ENCODE measurements around the gene AP4B1. TPM values are rescaled to one million over a fixed set of nuclear protein-coding genes. Genes with fewer than 3 reads are reported as not detected.

AP4B1 gene
- total RNA-seq, 6 donors from 2014 or later = 6.2 to 29.3 (median 14.0) TPM

DNA sequence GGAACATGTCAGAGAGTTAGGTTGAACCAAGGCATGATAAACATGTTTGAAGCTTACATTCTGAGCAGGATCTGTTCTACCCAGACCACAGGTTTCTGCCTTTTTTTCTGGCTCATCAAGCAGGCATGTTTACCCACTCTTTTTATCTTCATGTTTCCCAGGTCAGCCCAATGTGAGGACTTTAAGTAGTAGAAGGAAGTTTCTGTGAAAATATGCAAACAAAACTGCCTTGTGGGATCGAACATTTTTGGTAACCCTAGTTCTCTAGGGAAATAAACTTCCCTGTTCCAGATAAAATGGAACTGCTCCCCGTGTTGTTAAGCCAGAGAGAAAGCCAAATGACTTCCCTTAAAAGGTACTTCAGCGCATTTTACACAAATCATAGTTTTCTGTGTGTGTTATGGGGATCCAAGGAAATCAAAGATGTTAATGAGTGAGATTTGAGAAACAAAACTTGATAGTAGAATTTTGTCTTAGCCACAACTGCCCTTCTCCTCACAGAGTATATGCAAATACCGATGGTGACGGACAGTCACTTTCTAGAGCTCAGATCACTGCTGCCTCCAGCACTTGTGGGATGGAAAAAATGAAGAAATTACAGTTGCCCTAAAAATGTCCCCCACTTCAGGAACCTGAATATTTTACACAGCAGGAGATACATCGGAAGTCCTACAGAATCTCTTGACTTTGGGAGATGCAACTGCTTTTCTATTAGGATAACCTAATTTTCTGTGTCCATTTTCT lies 23.8 kb upstream of the AP4B1 start:
- peak overlapping the region; percentile 96 to 99 (median 98) for H3K27ac ChIP-seq
- no peak for DNase-seq
- no peak for ATAC-seq (ENCODE audit: low FRiP score in 2 of 2)

DNA sequence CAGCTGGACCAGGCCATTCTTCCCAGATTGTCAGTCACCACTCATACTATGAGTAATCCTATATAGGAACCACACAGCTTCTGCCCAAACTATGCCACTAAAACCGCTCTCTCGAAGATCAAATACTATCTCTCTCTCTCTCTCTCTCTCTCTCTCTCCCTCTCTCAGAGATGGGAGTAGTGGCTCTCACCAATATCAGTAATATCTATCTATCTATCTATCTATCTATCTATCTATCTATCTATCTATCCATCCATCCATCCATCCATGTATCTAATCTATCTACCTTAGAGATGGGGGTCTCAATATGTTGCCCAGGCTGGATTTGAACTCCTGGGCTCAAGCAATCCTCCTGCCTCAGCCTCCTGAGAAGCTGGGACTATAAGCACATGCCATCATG lies 19.9 kb upstream of the AP4B1 start:
- Histone ChIP-seq H3K36me3 (no peaks in the 10 kb centered on the region), H3K27ac (no peak overlapping the region), H3K4me1 (peaks cover 0 to 10% (median 4%) of the 10 kb centered on the region in 4 donors), H3K9me3 (no peaks in the 10 kb centered on the region), H3K27me3 (no peaks in the 10 kb centered on the region), H3K4me3 (no peak overlapping the region)
- no peak for DNase-seq
- no peak for ATAC-seq (ENCODE audit: low FRiP score in 2 of 2)
- no peak for TF ChIP-seq EP300 (IDR thresholded peaks at IDR 0.05)
- TF ChIP-seq POLR2A (IDR thresholded peaks at IDR 0.05) = no peak
- TF ChIP-seq POLR2AphosphoS5 (IDR thresholded peaks at IDR 0.05) = no peak
- TF ChIP-seq, protein P1, sequence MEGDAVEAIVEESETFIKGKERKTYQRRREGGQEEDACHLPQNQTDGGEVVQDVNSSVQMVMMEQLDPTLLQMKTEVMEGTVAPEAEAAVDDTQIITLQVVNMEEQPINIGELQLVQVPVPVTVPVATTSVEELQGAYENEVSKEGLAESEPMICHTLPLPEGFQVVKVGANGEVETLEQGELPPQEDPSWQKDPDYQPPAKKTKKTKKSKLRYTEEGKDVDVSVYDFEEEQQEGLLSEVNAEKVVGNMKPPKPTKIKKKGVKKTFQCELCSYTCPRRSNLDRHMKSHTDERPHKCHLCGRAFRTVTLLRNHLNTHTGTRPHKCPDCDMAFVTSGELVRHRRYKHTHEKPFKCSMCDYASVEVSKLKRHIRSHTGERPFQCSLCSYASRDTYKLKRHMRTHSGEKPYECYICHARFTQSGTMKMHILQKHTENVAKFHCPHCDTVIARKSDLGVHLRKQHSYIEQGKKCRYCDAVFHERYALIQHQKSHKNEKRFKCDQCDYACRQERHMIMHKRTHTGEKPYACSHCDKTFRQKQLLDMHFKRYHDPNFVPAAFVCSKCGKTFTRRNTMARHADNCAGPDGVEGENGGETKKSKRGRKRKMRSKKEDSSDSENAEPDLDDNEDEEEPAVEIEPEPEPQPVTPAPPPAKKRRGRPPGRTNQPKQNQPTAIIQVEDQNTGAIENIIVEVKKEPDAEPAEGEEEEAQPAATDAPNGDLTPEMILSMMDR (IDR thresholded peaks at IDR 0.05) = no peak
- WGBS, 2 donors = 96 to 98% methylated on average over 2 of the region's 2 CpGs

More for the DNA sequence above, 23.8 kb upstream of the AP4B1 start:
- Histone ChIP-seq H3K9me3 (no peaks in the 10 kb centered on the region), H3K36me3 (no peaks in the 10 kb centered on the region), H3K4me1 (peaks cover 20 to 41% (median 30%) of the 10 kb centered on the region in 4 donors), H3K27me3 (no peaks in the 10 kb centered on the region), H3K4me3 (peak overlapping the region; percentile 71 to 94 (median 84))
- TF ChIP-seq POLR2A (IDR thresholded peaks at IDR 0.05) = peak in 1 of 4 donors; percentile 23
- no peak for TF ChIP-seq EP300 (IDR thresholded peaks at IDR 0.05)
- whole genome bisulfite sequencing, 2 donors = 7 to 13% methylated on average over 6 of the region's 6 CpGs

DNA sequence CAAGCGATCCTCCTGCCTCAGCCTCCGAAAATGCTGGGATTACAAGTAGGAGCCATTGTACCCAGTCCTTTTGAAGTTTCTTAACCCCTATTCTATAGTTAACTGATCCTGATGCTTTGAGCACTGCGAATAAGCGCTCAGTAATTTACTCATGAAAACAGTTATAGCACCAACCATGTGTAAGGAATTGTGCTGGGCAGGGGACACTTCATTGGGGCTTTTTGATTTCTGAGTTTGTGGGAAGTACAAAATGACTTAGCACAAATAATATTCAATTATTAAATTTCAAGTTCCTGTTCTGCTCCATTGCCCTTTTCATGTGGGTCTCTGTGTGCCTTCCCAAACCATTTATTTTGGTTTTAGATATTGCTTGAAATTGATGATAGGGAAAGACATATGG lies 18.4 kb upstream of the AP4B1 start:
- no peaks in the 10 kb centered on the region for H3K27me3 ChIP-seq
- peaks cover 0 to 4% (median under 1%) of the 10 kb centered on the region in 4 donors for H3K4me1 ChIP-seq
- H3K4me3 ChIP-seq = no peak overlapping the region
- ATAC-seq (ENCODE audit: low FRiP score in 2 of 2) = no peak
- no peak overlapping the region for H3K27ac ChIP-seq
- no peaks in the 10 kb centered on the region for H3K9me3 ChIP-seq
- 94 to 97% methylated on average over 4 of the region's 4 CpGs for WGBS, 2 donors
- TF ChIP-seq, protein P1 (IDR thresholded peaks at IDR 0.05) = no peak
- TF ChIP-seq EP300 (IDR thresholded peaks at IDR 0.05) (no peak), POLR2AphosphoS5 (IDR thresholded peaks at IDR 0.05) (no peak)
- no peak for DNase-seq
- H3K36me3 ChIP-seq = no peaks in the 10 kb centered on the region

DNA sequence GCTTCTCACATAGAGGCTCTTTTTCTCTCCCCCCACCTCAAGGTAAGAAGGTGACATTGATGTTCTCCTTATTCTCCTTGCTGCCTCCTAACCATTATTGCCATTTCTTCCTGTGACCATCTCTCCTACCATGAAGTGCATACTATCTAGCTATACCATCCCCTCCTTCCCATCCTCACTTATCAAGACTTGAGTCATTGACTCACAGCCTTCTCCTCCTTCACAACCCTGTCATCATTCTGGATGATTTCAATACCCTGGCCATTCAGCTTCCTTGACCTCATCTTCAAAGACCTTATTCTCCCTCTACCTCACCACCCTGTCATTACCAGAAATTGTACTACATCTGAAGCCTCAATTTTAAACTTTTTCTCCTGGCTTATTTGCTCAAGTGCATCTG lies 13.6 kb upstream of the AP4B1 start:
- Histone ChIP-seq H3K4me3 (no peak overlapping the region), H3K36me3 (no peaks in the 10 kb centered on the region), H3K27ac (no peak overlapping the region), H3K27me3 (no peaks in the 10 kb centered on the region), H3K9me3 (no peaks in the 10 kb centered on the region), H3K4me1 (peaks cover 0 to 3% (median under 1%) of the 10 kb centered on the region in 4 donors)
- no peak for ATAC-seq (ENCODE audit: low FRiP score in 2 of 2)
- no peak for DNase-seq
- TF ChIP-seq POLR2A (IDR thresholded peaks at IDR 0.05) (no peak), POLR2AphosphoS5 (IDR thresholded peaks at IDR 0.05) (no peak), EP300 (IDR thresholded peaks at IDR 0.05) (no peak)
- TF ChIP-seq, protein P1 (IDR thresholded peaks at IDR 0.05) = no peak

DNA sequence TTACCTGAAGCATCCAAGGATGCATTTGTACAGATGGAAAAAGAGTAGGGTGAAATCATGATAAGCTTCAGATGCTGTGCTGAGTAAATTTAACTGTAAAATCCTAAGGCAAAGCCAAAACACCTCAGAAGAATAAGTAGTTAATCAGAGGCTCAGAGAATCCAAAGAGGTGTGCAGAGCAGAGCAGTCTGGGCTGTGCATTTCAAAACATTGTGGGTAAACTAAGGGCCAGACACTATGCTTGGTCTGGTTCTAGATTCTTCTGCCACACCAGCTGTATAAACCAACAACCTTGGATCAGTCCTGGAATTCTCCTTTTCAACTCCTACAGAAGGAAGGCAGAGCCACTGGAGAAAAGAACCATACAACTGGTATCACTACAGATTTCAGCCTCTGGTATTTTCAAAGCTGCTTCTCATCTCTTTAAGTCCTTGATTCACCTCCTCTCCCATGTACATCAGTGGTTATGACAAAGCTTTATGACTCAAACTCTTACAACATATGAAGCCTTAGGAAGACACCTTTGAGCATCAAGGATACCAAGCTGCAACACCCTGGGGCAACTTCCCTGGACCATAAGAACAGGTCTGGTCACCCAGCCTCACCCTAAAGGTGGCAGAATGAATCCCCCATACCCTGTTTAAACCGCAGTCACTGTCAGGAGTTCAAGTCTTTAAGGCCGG lies 12.9 kb upstream of the AP4B1 start:
- DNase-seq (no peak), ATAC-seq (ENCODE audit: low FRiP score in 2 of 2) (no peak)
- no peak overlapping the region for H3K4me3 ChIP-seq
- no peak overlapping the region for H3K27ac ChIP-seq
- TF ChIP-seq POLR2A (IDR thresholded peaks at IDR 0.05) = no peak
- TF ChIP-seq, protein P1 (IDR thresholded peaks at IDR 0.05) = no peak
- no peak for TF ChIP-seq POLR2AphosphoS5 (IDR thresholded peaks at IDR 0.05)
- TF ChIP-seq EP300 (IDR thresholded peaks at IDR 0.05) = no peak
- H3K27me3 ChIP-seq = no peaks in the 10 kb centered on the region
- H3K4me1 ChIP-seq = peaks cover 0 to 9% (median 3%) of the 10 kb centered on the region in 4 donors
- H3K9me3 ChIP-seq = no peaks in the 10 kb centered on the region
- H3K36me3 ChIP-seq = no peaks in the 10 kb centered on the region
- WGBS, 2 donors = 91 to 92% methylated on average over 2 of the region's 2 CpGs
